Activated CD4-positive, alpha-beta T cell treated with anti-CD3 and anti-CD28 coated beads, Interleukin-2, amount 50 U/mL, for 24 hours (primary cell): ENCODE results near the gene CLCA4.

Experiments
- DNase-seq, 2 donors: peaks; one replicate each; pipeline ENCODE4 v3.0.0-alpha.2; 2020; ENCODE audit warnings: low read depth in 1 of 2, low spot score in 1 of 2

CLCA4 gene, protein sequence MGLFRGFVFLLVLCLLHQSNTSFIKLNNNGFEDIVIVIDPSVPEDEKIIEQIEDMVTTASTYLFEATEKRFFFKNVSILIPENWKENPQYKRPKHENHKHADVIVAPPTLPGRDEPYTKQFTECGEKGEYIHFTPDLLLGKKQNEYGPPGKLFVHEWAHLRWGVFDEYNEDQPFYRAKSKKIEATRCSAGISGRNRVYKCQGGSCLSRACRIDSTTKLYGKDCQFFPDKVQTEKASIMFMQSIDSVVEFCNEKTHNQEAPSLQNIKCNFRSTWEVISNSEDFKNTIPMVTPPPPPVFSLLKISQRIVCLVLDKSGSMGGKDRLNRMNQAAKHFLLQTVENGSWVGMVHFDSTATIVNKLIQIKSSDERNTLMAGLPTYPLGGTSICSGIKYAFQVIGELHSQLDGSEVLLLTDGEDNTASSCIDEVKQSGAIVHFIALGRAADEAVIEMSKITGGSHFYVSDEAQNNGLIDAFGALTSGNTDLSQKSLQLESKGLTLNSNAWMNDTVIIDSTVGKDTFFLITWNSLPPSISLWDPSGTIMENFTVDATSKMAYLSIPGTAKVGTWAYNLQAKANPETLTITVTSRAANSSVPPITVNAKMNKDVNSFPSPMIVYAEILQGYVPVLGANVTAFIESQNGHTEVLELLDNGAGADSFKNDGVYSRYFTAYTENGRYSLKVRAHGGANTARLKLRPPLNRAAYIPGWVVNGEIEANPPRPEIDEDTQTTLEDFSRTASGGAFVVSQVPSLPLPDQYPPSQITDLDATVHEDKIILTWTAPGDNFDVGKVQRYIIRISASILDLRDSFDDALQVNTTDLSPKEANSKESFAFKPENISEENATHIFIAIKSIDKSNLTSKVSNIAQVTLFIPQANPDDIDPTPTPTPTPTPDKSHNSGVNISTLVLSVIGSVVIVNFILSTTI

DNA sequence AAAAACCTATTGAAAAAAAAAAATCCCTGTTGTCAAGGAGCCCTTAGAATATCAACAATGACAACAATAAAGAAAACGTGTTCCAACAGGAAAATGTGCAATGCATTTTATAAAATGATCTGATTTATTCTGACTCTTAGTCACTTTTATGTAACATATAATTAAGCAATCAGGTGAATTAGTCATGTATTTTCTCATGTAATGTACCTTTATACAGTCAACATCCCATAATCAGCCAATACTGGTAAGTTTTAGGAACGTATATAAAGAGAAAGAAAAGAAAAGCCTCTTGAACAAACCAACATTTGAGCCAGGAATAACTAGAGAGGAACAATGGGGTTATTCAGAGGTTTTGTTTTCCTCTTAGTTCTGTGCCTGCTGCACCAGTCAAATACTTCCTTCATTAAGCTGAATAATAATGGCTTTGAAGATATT, at the start of gene CLCA4:
Gene CLCA4 (plus strand): TSS at position 292 of the 435 bp plus-strand sequence. CDS start 42 bp downstream, at position 334.
- no peak for DNase-seq

DNA sequence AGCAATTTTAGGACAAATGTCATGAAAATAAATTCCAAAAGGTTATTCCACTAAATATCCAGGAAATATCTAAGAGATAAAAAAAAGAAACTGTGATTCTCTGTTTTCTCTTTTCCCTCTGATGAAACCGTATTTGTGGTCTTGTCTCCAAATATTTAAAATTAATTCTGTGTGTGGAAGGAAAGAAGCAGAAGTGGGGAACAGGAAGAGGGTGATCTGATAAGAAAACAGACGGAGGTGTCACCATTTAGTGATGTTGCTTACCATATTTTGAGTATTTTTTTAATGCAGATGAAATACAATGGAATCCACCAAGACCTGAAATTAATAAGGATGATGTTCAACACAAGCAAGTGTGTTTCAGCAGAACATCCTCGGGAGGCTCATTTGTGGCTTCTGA, 48.6 kb upstream of the CLCA4 start:
- DNase-seq: no peak

DNA sequence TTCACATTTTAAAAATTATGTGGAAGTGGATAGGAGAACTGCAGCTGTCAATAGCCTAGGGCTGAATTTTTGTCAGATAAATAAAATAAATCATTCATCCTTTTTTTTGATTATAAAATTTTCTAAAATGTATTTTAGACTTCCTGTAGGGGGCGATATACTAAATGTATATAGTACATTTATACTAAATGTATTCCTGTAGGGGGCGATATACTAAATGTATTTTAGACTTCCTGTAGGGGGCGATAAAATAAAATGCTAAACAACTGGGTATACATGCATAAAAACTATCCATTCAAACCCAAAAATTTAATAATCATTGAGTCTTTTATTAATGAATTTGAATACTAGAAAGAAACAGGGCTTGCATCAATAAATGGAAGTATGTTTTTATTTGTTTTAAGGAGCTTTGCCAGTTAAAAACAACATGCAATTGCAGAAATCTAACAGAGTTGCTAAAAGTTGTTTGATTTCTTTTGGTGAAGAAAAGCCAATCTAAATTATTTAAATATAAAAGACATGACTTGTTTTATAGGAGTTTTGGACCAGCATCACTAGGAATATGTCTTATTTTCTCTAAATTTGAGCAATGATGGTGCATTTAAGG, 46.8 kb upstream of the CLCA4 start:
- no peak for DNase-seq

DNA sequence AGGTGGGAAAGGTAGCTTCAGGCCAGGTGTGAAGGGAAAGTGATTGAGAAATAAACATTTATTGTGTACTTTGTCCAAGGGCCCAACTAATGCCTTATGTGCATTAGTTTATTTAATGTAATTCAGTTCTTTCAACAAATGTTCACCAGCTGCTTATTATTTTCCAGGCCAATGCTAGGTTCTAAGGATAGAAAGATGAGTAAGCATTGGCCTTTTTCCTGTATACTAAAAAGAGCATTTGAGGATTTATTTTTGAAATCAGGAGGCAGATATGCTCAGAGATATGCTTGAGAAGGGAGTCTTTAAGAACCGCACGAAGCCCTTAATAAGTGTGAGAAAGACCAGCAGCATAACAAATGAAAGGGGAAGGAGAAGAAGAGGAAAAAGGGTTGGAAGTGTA, 46.2 kb upstream of the CLCA4 start:
- no peak for DNase-seq

DNA sequence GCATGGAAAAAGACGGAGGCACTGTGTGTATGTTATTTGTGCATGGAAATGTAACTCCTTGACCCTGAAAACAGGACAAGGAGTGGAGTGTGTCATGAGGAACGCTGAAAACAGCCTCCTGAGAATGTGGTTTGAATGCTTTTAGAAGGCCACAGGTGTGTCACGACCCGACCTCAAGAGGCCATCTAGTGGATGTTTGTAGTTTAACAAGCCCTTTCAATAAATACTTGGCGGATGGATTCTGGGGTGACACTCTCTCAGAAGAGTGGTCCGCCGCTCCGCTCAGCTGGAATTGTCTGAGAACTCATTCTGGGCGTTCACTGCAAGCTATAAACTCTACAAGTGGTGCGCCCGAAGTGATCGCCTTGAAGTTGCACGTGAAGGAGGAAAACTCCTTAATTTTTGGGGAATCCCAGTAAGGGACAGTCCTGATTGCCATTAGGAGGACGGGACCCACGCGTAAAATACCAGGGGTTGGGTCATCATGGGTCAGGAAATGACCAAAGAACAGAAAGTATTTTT, 44.7 kb upstream of the CLCA4 start:
- peak in 1 of 2 donors; percentile 23 for DNase-seq

DNA sequence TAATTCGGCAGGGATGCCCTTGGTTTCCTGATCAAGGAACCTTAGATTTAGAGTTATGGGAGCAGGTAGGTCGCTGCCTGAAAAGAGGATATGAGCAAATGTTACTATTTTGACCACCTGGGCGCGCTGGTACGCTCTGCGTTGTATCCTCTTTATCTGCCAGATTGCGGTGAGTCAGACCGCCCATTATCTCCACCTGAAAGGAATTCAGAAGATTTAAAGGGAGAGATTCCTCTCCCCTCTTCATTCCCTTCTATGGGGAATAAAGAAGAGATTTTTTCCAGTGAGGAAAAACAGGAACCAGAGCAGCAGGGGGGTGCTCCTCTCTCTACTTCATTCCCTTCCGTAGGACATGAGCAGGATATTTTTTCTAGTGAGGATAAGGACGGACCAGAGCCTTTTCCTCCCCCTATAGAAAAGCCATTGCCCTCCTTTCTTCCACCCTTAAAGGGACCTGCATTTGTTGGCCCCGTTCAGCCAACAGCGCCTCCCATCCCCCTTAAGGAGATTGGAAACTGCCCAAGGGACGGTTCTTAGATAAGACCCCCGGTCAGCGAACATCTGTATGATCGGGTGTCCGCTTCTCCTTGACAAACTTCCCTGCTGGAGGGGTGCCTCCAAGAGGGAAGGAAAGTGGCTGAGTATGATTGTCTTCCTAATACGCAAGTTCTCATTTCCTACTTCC, 44.0 kb upstream of the CLCA4 start:
- no peak for DNase-seq

DNA sequence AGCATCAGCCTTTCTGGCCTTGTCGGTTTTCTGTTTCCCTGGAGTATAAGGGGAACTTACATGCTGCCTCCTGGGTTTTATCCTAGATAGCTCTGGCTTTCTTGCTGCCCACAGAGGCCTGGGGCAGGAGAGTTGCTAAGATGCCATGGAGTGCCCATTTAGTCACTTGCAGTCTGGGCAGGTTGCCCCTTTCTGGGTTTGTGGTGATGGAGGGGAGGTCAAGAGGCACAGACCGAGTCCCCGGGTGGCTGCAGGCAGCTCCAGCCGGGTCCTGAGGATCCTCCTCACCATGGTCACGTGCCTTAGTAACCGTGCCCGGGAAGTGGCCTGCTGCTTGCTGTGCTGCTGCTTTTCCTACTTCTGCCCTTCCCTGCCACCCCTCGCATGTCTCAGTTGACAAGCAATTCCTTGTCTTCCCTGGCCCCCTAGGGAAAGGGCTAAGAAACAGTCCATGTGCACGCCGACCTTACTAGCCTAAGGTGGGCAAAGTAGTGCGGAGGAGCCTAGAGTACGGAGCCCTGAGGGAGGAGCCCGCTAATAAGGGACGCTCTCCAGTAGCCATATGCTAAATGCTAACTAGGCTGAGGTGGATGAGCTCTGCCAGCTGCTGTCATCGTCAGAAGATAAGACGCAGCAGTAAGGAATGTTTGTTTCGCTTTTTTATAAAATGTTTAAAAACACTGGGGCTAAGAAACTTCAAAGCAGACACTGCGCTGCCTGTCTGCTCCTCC, 43.3 kb upstream of the CLCA4 start:
- DNase-seq: no peak

DNA sequence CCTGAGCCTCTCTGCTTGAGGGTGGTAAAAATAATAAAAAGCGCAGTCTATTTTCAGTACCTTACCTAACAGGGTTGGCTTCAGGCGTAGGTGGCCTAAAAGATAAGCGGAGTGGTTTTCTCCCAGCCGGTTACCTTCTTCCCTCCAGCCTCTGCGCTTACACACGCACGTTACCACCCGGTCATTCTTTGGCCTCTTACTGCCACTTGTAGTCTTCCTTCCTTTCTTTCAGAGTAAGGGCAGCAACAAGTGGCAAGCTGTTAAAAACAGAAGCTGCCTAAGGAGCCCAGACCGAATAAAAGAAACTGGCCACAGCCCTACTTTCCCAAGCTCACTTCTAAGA, 42.8 kb upstream of the CLCA4 start:
- no peak for DNase-seq

DNA sequence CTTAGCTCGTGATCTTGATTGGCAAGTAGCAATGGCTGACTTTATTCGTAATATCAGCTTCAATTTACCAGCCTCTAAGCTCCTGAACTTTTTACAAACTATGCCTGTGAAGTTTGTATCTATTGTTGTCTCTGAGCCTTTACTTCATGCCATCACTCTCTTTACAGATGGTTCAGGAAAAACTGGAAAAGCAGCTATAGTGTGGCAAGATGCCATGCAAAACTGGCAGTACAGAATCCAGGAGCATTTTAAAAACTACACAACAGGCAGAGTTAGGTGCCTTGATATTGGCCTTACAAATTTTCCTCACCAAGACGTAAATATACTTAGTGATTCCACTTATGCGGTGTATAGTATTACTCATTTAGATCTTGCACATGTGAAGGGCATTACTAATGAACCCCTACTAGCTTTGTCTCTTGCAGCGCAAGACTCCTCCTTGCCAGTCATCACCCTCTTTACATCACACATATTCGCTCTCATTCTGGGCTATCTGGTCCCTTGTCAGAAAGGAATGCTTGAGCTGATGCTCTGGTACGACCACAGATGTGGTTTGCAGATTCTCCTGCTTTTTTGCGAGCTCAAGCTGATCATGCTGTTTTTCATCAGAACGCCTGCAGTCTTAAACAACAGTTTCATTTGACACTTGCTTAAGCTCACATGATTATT, 41.8 kb upstream of the CLCA4 start:
- no peak for DNase-seq

DNA sequence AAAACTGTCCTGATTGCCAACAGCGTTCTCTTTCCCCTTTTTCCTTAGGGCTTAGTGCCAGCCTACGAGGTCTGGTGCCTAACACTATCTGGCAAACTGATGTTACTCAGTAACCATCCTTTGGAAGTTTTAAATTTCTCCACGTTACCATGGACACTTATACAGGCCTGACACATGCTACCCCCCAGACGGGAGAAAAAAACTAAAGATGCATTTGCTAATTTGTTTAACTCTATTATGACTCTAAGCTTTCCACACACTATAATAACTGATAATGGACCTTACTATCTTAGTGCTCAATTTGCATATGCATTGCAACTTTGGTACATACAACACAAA, 41.3 kb upstream of the CLCA4 start:
- DNase-seq: no peak

DNA sequence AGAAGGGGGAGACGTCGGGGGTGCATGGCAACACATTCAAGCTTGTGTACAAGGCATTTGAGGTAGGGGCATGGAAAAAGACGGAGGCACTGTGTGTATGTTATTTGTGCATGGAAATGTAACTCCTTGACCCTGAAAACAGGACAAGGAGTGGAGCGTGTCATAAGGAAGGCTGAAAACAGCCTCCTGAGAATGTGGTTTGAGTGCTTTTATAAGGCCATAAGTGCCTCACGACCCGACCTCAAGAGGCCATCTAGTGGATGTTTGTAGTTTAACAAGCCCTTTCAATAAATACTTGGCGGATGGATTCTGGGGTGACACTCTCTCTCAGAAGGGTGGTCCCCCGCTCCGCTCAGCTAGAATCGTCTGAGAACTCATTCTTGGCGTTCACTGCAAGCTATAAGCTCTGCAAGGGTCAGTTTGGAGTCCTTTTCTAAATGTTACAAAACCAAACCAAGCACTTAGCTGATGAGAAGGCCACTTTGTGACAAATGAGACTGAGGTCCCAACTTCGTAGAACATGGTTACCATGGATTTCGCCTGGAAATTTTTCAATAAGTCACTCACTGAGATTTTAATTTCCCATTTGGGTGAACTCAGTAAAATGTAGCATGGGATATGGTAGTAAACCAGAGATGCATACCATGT, 38.8 kb upstream of the CLCA4 start:
- no peak for DNase-seq

DNA sequence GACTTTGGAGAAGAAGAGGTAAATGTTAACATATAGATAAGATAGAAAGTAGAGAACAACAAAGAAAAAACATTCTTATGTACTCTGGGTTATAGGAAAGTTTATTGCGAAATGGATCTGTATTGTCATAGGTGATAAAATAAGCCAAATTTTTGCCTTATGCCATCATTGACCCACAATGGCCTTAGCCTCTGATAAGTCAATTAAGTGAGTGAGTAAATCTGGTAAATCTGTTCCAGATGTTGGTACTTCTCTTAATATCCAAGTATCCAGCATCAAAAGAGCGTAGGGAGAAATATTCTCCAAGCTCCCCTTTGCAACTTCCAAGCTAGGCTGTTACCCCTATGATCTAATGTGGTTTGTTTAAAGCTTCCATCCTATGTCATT, 38.3 kb upstream of the CLCA4 start:
- no peak for DNase-seq

DNA sequence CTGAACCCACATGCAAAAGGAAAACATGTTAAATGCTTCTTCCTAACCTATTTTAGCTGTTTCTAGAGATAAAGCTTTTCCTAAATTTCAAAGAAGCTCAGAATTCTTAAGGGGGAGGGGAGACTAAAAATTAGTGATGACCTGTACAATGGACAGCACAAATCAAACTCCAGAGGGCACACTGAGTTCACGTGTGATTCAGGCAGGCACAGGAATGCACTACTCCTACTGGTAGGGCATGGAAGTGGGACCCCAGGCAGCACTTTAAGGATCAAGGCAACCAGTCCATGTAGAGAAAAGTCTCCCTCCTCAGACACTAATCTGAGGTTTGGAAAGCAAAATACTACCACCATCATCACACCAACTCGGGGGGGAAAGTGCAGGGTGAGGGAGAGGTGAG, 31.3 kb upstream of the CLCA4 start:
- DNase-seq: no peak

DNA sequence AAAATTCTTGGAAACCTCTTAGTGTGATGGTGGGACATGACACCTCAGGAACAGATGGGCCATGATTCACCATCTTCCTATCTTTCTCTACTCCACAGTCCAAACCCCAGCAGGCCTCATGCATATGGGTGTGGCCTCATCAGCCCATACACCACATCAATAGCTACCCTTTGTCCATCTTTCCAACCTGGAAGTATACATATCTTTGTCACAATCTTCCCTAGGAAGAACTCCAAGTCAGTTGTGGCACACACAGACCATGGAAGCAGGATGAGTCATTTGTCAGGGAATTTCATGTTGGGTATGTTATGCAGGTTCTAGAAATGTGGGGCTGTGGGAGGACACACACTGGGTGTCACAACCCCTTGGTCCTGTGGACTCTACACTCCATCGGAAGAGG, 30.5 kb upstream of the CLCA4 start:
- no peak for DNase-seq

DNA sequence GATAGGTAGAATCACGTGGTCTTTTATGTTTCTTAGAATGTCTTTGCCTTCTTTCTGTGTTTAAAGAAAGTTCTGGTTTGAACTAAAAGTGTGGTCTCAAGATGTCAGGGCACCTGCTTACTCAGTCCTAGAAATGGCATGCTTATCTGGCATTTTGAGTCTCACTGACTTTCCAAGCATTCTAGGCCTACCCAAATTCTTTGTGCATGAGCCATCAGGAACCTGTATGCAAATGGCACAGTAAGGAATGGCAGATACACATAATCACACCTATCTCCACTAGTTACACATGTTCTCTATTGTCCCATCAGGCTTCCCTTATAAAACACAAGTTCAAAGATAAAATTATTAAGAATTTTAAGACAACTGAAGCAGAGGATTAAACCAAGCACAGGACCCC, 29.5 kb upstream of the CLCA4 start:
- no peak for DNase-seq

DNA sequence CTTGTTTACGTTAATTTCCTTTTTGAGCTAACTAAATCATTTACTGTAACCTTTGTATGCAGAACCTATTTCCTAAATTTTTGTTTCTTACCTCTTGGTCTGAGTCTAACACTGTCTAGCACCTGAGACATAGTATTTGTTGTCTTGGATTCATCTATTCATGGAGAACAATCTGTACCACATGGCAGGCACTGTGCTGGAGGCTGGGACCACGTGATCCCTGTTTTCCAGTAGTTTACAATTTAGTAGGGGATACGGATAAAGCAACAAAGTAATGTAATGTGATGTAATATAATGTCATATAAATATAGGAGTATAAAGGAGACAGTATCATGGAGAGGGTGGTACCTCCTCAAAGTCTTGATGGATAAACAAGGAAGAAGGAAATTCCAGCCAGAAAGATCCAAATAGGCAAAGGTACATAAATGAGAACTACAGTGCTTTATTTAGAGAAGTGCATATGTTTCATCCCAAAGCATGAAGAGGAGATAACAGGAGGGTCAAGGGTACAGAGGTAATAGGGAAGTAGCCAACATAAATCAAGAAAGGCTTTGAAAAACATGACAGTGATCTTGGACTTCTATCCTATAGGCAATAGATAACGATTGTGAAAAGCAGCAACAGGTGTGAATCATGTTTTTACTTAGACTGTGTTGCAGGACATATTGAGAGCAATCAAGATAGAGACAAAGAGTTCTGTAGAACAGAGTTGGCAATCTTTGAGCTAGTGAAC, 25.9 kb upstream of the CLCA4 start:
- no peak for DNase-seq

DNA sequence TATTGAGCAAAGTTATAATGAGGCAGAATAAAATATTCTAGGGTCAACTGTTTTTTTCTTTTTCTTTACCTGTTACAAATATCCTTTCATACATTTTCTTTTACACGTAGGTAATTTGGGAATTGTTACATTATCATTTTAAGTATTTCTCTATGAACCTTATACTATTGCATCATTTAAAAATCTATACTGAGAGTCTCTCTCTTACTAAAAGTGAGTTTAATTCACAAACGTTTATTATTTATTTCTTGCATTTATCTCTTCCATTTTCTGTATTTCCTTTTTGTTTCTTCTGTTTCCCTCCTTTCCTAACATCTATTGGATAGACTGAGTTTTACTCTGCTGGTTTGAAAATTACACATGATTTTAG, 25.4 kb upstream of the CLCA4 start:
- DNase-seq: no peak

DNA sequence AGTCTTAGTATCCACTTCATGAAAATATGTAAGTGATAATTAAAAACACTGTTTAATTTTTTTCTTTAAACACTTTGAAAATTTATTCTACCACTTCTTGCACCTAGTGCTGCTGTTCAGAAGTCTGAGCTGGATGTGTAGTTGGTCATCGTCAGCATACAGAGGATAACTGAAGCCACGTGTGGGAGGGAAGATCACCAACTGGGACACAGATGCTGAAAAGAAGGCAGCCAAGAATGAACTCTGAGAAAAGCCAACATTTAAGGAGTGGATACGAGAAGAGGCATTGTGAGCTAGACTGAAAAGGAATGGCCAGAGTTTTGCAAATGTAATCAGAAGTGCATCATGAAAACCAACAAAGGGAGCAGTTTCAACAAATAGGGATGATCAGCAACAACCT, 24.6 kb upstream of the CLCA4 start:
- no peak for DNase-seq
